Kidney capillary endothelial cell (primary cell): ENCODE measurements around the gene YPEL2.
A peak's percentile ranks its signal among the peaks of the same experiment; 100 is the strongest.

ENCODE experiments used
- DNase-seq: peaks from one replicate; pipeline ENCODE4 v3.0.0-alpha.2; 2018; ENCODE audit warnings: low spot score

The YPEL2 gene

GRCh38 chr17:59330053-59330942 is 1.2 kb upstream of the YPEL2 start:
- peak; percentile 33 for DNase-seq

DNA sequence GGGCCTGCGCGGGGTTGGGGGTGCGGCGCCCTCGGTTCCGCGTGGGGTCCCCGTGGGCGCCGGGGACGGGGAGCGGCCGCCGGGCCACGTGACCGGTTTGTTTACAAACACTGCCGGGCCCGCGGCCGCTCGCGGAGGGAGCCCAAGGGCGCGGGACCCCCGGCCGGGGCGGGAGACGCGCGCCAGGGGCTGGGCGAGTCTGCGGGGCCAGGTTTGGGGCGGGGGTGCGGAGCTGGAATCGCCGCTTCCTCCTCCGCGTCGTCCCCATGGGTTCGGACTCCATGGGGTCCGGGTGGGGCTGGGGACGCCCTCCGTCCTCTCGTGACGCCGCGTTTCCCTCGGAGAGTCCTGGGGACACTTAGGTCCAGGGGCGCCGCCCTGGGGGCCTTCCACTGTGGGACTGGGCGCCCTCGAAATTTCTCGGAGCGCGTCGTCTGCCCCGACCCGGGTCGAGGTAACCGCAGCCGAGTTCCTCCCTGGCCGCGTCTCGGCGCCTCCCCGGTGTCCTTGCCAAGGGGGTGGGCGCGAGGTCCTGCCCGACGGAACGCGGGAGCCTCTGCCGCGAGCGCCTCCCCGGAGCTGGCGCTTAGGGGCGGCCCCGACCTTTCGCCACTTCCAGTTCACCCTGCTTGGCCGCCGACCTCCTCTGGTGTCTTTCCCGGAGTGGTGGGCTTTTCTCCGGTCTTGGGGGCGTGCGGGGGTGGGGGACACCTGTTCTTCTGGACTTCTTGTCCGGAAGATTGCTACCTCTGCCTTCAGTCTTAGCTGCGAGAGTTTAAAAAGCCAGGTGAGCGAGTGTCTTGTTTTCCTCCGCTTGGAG is 684 bp downstream of the YPEL2 start:
- no peak for DNase-seq

DNA sequence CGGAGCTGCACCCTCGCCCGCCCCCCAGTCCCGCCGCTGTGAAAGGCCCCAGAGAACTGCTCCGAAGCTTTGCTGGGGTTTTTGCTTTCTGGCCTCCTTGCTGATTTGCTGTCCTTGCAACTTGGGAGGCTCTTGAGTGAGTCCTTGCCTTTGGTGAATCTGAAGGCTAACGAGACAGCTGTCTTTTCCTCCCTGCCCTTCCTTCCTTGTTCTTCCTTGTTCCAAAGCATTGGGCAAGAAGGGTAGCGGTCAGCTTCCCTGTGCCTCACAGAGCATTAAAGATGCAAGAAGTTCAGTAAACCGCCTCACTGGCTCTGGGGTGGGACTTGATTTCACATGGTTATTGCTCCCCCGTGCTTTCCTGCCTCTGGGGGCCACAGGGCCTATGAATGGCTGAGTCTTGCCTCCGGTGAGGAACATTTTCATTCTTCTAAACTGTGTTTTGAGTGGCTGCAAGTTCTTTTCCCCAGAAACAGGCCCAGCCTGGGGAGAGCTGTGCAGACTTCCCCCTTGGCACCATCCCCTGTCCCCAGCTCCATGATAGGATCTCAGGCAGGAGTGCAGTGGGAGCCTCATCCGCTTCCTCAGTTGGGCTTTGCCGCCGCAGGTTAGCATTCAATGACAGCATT is 1.4 kb downstream of the YPEL2 start:
- no peak for DNase-seq

GRCh38 chr17:59333836-59334235 is 2.4 kb downstream of the YPEL2 start:
- DNase-seq = no peak

GRCh38 chr17:59335685-59336084 is 4.2 kb downstream of the YPEL2 start:
- no peak for DNase-seq

DNA sequence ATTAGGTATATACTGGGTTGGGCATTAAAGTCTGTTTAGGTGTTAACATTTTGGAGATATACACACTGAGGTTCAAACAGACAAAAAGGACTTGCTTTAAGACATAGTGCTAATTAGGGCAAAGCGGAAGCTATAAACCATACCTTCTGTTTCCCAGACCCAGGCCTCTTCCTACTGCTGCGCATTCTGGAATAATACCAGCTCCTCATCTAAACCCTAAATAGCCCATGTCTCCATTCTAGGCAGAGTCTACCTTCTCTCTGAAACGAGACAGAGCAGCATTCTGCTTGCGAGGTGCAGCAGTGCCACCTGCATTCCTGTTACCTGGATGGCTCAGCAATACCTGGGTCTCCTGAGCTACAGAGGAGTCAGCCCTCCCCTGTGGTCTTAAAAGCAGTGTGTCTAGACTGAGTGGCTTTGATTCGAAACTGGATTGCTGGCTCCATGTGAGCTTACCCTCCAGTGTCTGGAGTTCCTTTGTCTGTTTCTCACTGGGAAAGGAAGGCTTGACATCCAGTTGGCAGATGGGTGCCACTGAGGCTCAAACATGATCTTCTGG is 6.4 kb downstream of the YPEL2 start:
- DNase-seq = no peak

GRCh38 chr17:59338498-59338897 is 7.0 kb downstream of the YPEL2 start:
- DNase-seq = no peak

DNA sequence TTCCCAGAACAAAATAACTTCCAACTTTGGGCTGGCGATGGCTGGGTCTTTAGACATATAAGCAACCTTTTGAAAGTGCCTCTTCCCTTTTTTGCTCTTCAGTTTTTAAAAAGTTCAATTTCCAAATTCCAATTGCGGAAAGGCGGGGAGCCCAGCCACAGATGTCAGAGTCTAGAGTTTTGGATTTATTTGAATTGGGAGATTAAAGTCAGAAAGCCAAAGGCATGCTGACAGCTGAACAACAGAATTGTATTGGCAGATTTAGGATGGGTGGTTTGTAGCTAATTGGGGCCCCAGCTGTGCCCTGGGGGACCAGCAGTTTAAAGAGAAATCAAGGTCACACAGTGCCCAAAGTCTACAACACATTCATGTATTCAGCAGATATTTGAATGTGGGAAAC is 10.5 kb downstream of the YPEL2 start:
- DNase-seq = no peak

DNA sequence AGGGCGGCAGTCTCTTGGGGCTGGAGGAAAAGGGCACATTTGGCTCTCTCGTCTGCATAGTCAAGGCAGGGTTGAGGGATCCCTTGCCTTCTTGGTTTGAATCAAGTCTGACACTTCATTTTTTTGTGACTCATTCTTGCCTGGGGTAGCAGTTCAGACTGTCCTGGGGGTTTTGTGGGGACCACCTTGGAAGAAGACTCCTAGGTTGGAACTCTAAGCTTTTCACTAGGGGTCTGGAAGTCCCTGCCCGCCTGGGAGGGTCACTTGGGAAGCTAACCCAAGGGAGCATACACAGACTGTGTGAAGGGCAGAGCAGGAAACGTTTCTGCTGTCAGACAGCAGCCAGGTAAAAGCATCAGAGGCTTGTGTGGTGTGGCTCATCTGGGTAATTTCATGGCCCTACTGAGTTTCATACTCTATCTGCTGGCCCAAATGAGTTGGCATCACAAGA is 11.3 kb downstream of the YPEL2 start:
- DNase-seq = no peak

GRCh38 chr17:59345476-59345875 is 14.0 kb downstream of the YPEL2 start:
- DNase-seq = no peak

DNA sequence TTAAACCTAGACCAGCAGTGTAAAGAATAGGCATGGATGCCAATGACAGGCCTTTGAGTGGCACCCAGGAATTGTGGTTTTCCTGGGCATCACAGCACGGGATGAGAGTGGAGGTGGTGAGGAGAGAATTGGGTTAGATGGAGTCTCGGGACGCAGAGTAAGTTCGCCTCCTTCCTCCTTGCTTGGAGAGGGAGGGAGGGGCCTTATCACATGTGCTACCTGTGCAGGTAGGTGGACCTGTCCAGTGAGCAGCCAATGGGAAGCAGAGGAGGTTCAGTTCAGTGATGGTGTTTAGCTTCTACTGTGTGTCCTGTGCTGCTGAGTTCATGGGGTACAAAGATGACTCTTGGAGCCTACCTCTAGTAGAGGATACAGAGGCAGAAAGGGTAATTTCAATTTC is 14.9 kb downstream of the YPEL2 start:
- DNase-seq = no peak

- no peak for DNase-seq
These were observed 15.5 kb downstream of the YPEL2 start for GRCh38 chr17:59346876-59347407.

DNA sequence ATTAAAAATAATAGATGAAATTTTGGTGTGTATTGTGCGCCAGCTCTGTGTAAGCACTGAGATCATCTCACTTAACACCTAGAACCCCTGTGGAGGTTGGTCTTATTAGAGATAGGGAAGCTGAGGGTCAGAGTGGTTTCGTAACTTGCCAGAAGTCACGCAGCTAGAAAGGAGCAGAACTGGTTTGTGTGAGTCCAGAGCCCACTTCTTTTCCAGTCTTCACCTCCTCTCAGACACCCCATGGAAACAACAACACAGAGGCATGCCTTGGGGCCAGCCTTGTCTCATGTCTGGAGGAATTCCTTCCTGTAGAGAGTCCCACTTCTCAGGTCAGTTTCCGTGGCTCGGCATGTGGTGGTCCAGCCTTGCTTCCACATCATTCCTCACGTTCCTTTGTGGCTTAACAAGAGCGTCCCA is 16.5 kb downstream of the YPEL2 start:
- no peak for DNase-seq

GRCh38 chr17:59349178-59349577 is 17.7 kb downstream of the YPEL2 start:
- DNase-seq = no peak

GRCh38 chr17:59353106-59353854 is 21.8 kb downstream of the YPEL2 start:
- no peak for DNase-seq

GRCh38 chr17:59353936-59354755 is 22.7 kb downstream of the YPEL2 start:
- no peak for DNase-seq

- DNase-seq = no peak
These were observed 23.7 kb downstream of the YPEL2 start for GRCh38 chr17:59355030-59355701.

- DNase-seq = no peak
These were observed 24.4 kb downstream of the YPEL2 start for GRCh38 chr17:59355702-59356325.

DNA sequence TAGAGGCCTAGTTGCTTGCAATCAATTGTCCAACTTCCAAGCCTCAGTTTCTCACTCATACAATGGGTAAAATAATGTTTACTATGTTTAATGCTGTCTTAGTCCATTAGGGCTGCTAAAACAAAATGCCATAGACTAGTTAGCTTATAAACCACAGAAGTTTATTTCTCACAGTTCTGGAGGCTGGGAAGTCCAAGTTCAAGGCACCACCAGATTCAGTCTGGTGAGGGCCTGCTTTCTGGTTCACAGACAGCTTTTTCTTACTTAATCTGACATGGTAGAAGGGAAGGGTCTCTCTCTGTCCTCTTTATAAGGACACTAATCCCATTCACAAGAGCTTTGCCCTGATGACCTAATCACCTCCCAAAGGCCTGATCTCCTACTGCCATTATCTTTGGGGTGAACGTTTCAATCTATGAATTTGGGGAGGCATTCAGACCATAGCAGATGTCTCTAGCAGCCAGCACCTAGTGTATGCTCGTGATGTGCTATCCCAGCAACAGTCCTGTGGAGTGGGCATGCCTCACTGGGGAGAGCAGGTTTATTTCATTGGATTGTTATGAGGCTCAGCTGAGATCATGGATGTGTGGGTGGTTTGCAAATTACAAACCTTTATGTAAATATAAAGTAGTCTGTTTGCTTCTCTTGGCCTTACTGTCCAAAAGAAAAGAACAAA is 25.2 kb downstream of the YPEL2 start:
- no peak for DNase-seq
